Activated CD4-positive, alpha-beta T cell treated with anti-CD3 and anti-CD28 coated beads, Interleukin-2, amount 10 ng/mL, durations not matched to agents 7 days and 5 days (primary cell): ENCODE measurements around the gene CORO2A. TPM values are rescaled to one million over a fixed set of nuclear protein-coding genes. Genes with fewer than 3 reads are reported as not detected.
"Not testable (repeated sequence)": the region's sequence is repeated elsewhere in the genome, so short reads cannot be mapped to it uniquely, and the experiment has no call there.

Experiments
- CTCF ChIA-PET: fragments of 350-600 bp; sonication (Branson Sonifier 250); formaldehyde crosslinking; loops from one replicate; lab custom pipeline; 2021; ENCODE audit warnings: antibody characterized with exemption; lab: Charles Lee
- POLR2A ChIA-PET: fragments of 350-600 bp; sonication (Branson Sonifier 250); formaldehyde crosslinking; loops from one replicate; lab custom pipeline; 2021; ENCODE audit warnings: antibody characterized with exemption; lab: Charles Lee
- DNase-seq: peaks from one replicate; pipeline ENCODE4 v3.0.0-alpha.2; 2020
- H3K27ac Mint-ChIP-seq: one replicate; pipeline ENCODE4 v1.8.0; 2021; ENCODE audit warnings: mild to moderate bottlenecking, moderate library complexity, mixed read lengths
- H3K27me3 Mint-ChIP-seq: one replicate; pipeline ENCODE4 v1.8.0; 2021; ENCODE audit warnings: mixed read lengths
- H3K36me3 Mint-ChIP-seq: one replicate; pipeline ENCODE4 v1.8.0; 2021; ENCODE audit warnings: low read depth, mixed read lengths
- H3K4me1 Mint-ChIP-seq: one replicate; pipeline ENCODE4 v1.8.0; 2021; ENCODE audit warnings: mixed read lengths
- H3K4me3 Mint-ChIP-seq: one replicate; pipeline ENCODE4 v1.8.0; 2021; ENCODE audit warnings: mild to moderate bottlenecking, moderate library complexity, mixed read lengths
- H3K9me3 Mint-ChIP-seq: one replicate; pipeline ENCODE4 v1.8.0; 2021; ENCODE audit warnings: mixed read lengths
- microRNA-seq: library from miRNA; unstranded; fragments of <30 nt; microRNA quantifications from one replicate; pipeline ENCODE4 v1.2.0, GENCODE V29; 2021; ENCODE audit warnings: borderline microRNAs expressed, borderline replicate concordance
- total RNA-seq, 2 experiments: library from RNA; stranded (reverse); gene quantifications; one replicate each; pipeline ENCODE4 v1.2.3, GENCODE V29; 2021

Gene CORO2A
- total RNA-seq, 2 experiments from 2014 or later: 7.2 to 8.2 TPM

GRCh38 chr9:98080780-98081179 is 111.7 kb downstream of the CORO2A start:
- H3K36me3 Mint-ChIP-seq: peaks cover 58% of the 10 kb centered on the region
- no peak for DNase-seq
- POLR2A ChIA-PET: no interaction called here
- CTCF ChIA-PET: interaction anchor here (1.2 to 2.5 kb wide), 2 partner anchors 17 to 73 kb away, joined by 3 to 8 read pairs; no protein-coding TSS in a partner anchor
- H3K4me1 Mint-ChIP-seq: peaks cover 51% of the 10 kb centered on the region
- peak overlapping the region; percentile 74 for H3K27ac Mint-ChIP-seq
- H3K9me3 Mint-ChIP-seq: no peaks in the 10 kb centered on the region
- H3K4me3 Mint-ChIP-seq: no peak overlapping the region
- H3K27me3 Mint-ChIP-seq: no peaks in the 10 kb centered on the region

GRCh38 chr9:98080326-98080725 is 112.1 kb downstream of the CORO2A start:
- Mint-ChIP-seq H3K4me1 (peaks cover 56% of the 10 kb centered on the region), H3K27ac (peak overlapping the region; percentile 38)
- CTCF ChIA-PET: interaction anchor here (0.7 to 2.5 kb wide), 4 partner anchors 13 to 93 kb away, joined by 3 to 8 read pairs (median 3); no protein-coding TSS in a partner anchor

DNA sequence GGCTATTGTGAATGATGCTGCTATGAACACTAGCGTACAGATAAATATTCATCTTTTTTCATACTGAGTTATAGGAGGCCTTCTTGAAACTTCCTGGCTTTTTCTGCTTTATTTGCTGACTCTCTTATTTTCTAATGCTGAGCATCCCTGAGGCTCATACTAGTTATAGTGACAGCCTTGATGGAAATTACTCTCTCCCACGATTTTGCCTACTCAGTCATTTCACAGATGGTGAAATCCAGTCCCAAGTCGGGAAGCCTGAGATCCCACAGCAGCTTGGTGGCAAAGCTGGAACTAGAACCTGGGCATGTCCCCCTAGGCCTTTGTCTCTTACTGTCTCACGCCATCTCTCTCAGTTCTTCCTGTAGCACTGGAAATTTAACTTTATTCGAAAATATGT is 113.5 kb downstream of the CORO2A start:
- H3K27me3 Mint-ChIP-seq: no peaks in the 10 kb centered on the region
- no peaks in the 10 kb centered on the region for H3K9me3 Mint-ChIP-seq
- POLR2A ChIA-PET: no interaction called here
- H3K27ac Mint-ChIP-seq: no peak overlapping the region
- peaks cover 69% of the 10 kb centered on the region for H3K4me1 Mint-ChIP-seq
- CTCF ChIA-PET: interaction anchor here (1.0 to 2.5 kb wide), 3 partner anchors 14 to 44 kb away, joined by 3 to 8 read pairs (median 3); no protein-coding TSS in a partner anchor
- DNase-seq: no peak
- H3K4me3 Mint-ChIP-seq: no peak overlapping the region
- peaks cover 52% of the 10 kb centered on the region for H3K36me3 Mint-ChIP-seq

More at GRCh38 chr9:98080326-98080725, 112.1 kb downstream of the CORO2A start:
- Mint-ChIP-seq H3K4me3 (no peak overlapping the region), H3K9me3 (no peaks in the 10 kb centered on the region), H3K36me3 (peaks cover 55% of the 10 kb centered on the region), H3K27me3 (no peaks in the 10 kb centered on the region)
- DNase-seq: no peak
- POLR2A ChIA-PET: no interaction called here

DNA sequence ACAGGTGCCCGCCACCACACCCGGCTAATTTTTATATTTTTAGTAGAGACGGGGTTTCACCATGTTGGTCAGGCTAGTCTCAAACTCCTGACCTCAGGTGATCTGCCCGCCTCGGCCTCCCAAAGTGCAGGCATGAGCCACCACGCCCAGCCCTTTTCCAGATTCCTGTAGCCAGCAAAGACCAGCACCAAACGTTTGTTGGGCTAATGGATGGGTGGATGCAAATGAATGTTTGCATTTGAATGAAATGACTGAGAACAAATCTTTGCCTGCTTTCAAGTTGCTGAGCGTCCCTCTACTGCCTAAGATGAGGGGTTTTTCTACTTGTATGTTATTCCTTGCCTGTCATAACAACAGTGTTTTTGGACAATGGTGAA is 115.9 kb downstream of the CORO2A start:
- H3K9me3 Mint-ChIP-seq, POLR2A ChIA-PET, DNase-seq, H3K4me3 Mint-ChIP-seq, H3K27me3 Mint-ChIP-seq: not testable (repeated sequence)
- CTCF ChIA-PET: interaction anchor here (1.3 to 1.5 kb wide), 2 partner anchors 21 to 182 kb away, joined by 3 read pairs; no protein-coding TSS in a partner anchor
- Mint-ChIP-seq H3K36me3 (peaks cover 30% of the 10 kb centered on the region), H3K4me1 (peaks cover 48% of the 10 kb centered on the region), H3K27ac (peak overlapping the region; percentile 91)

DNA sequence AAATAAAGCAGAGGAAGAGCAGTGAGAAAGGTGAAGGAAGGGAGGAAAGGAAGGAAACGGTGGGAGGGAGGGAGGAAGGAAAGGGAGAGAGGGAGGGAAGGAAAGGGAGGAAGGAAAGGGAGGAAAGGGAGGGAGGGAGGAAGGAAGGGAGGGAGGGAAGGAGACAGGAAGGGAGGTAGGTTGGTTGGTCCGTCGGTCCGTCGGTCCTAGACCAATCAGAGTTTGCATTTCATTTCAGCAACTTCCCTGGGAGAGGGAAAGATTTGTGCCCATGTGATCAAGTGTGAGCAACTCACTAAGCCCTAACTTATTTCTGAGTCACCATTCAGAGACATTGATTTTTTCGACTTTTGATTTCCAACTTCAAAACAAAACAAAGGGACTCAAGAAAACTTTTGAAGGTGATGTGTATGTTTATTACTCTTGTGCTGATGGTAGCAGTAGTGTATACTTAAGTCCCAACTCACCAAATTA is 117.1 kb downstream of the CORO2A start:
- H3K27ac Mint-ChIP-seq: peak overlapping the region; percentile 91
- no peaks in the 10 kb centered on the region for H3K9me3 Mint-ChIP-seq
- no peak overlapping the region for H3K4me3 Mint-ChIP-seq
- H3K4me1 Mint-ChIP-seq: peaks cover 42% of the 10 kb centered on the region
- DNase-seq: peak; percentile 21
- no peaks in the 10 kb centered on the region for H3K27me3 Mint-ChIP-seq
- peaks cover 26% of the 10 kb centered on the region for H3K36me3 Mint-ChIP-seq
- ChIA-PET CTCF (interaction anchor here (0.7 to 2.5 kb wide), 7 partner anchors 9 to 181 kb away, joined by 3 to 18 read pairs (median 5); partner anchors contain the start of gene TBC1D2), POLR2A (no interaction called here)

GRCh38 chr9:98074115-98074990 is 118.1 kb downstream of the CORO2A start:
- ChIA-PET CTCF (interaction anchor here (0.6 to 2.5 kb wide), 15 partner anchors 10 to 189 kb away, joined by 3 to 18 read pairs (median 4); partner anchors contain the start of genes TBC1D2 and TRIM14), POLR2A (no interaction called here)
- H3K9me3 Mint-ChIP-seq: no peaks in the 10 kb centered on the region
- H3K4me3 Mint-ChIP-seq: no peak overlapping the region
- H3K4me1 Mint-ChIP-seq: peaks cover 45% of the 10 kb centered on the region
- peaks cover 26% of the 10 kb centered on the region for H3K36me3 Mint-ChIP-seq
- peak; percentile 70 for DNase-seq
- H3K27ac Mint-ChIP-seq: peak overlapping the region; percentile 91
- H3K27me3 Mint-ChIP-seq: no peaks in the 10 kb centered on the region

GRCh38 chr9:98071737-98072136 is 120.7 kb downstream of the CORO2A start:
- Mint-ChIP-seq H3K27me3 (no peaks in the 10 kb centered on the region), H3K27ac (no peak overlapping the region), H3K9me3 (no peaks in the 10 kb centered on the region), H3K36me3 (peaks cover 16% of the 10 kb centered on the region), H3K4me1 (peaks cover 40% of the 10 kb centered on the region), H3K4me3 (no peak overlapping the region)
- POLR2A ChIA-PET: interaction anchor here (0.6 kb wide), 1 partner anchor 24 kb away, joined by 4 read pairs; no protein-coding TSS in a partner anchor
- CTCF ChIA-PET: interaction anchor here (1.3 to 1.7 kb wide), 3 partner anchors 26 to 185 kb away, joined by 4 to 5 read pairs (median 4); partner anchors contain the start of gene TRIM14
- no peak for DNase-seq

Small RNAs within 50 kb of the gene (microRNA-seq; reads per million reads assigned to microRNA genes)
- not detected for gene MIR6854

Other genes starting within 250 kb of the CORO2A start
- gene ANP32B, start 209.3 kb downstream of the CORO2A start, total RNA-seq: 100 to 1,000 TPM; 358 to 453 TPM
- 10 to 100 TPM; 37.2 to 38.3 TPM for gene NANS, start 135.9 kb downstream of the CORO2A start, total RNA-seq
- gene TRIM14, start 73.4 kb downstream of the CORO2A start, total RNA-seq: 100 to 1,000 TPM; 116 to 124 TPM
- gene TBC1D2, start 63.0 kb upstream of the CORO2A start, total RNA-seq: 1 to 10 TPM; 8.3 to 8.7 TPM